B cell (primary cell): Measurements from ENCODE around the gene PTPRN. TPM values are rescaled to one million over a fixed set of nuclear protein-coding genes. Genes with fewer than 3 reads are reported as not detected.
A peak's percentile ranks its signal among the peaks of the same experiment; 100 is the strongest.

Experiments used
- ATAC-seq: fragments of 200-7000 bp; cut with Tn5 transposase; one replicate; pipeline ENCODE4 v1.10.0; 2021; ENCODE audit warnings: low read depth, mild to moderate bottlenecking, moderate number of reproducible peaks, moderate library complexity
- CTCF ChIA-PET: fragments of 350-600 bp; sonication (Branson Sonifier 250); formaldehyde crosslinking; loops from one replicate; lab custom pipeline; 2021; ENCODE audit warnings: antibody characterized with exemption, inconsistent platforms; lab: Charles Lee
- POLR2A ChIA-PET: fragments of 350-600 bp; sonication (Branson Sonifier 250); formaldehyde crosslinking; loops from one replicate; lab custom pipeline; 2021; ENCODE audit warnings: antibody characterized with exemption; lab: Charles Lee
- DNase-seq: peaks from one replicate; pipeline ENCODE4 v3.0.0; 2013
- H2AFZ ChIP-seq: 2 replicates; pipeline ENCODE4 v1.6.1; 2012; ENCODE audit warnings: mild to moderate bottlenecking, low read depth, low read length; ENCODE audit not compliant: insufficient read depth, poor library complexity, severe bottlenecking
- H3K27ac ChIP-seq, 2 donors: 1 replicate in 1 of 2; 2 replicates in 1 of 2; pipeline ENCODE4 v1.5.1; 2012 to 2013; ENCODE audit warnings: low read length in 2 of 2, mild to moderate bottlenecking in 2 of 2, moderate library complexity in 1 of 2
- H3K27me3 ChIP-seq, 4 experiments: fragments of 200-600 bp in 1 of 4; sonication (generic) in 1 of 4; replicated peaks in 1 of 4; 1 replicate in 2 of 4; 2 replicates in 2 of 4; pipeline versions ENCODE4 v1.6.1 to v1.7.0; 2013 to 2016; ENCODE audit warnings: low read length in 3 of 4, mild to moderate bottlenecking in 2 of 4, mixed read lengths in 1 of 4, moderate library complexity in 1 of 4; ENCODE audit not compliant: insufficient read depth in 4 of 4, control insufficient read depth in 3 of 4; ENCODE audit errors: control extremely low read depth in 1 of 4
- H3K36me3 ChIP-seq, 2 experiments: replicated peaks in 1 of 2; 1 replicate in 1 of 2; 2 replicates in 1 of 2; pipeline versions ENCODE4 v1.6.1 to v1.7.1; 2013; ENCODE audit warnings: low read length in 1 of 2; ENCODE audit not compliant: insufficient read depth in 2 of 2, control insufficient read depth in 1 of 2; ENCODE audit errors: control extremely low read depth in 1 of 2, extremely low read depth in 1 of 2
- H3K4me1 ChIP-seq, 2 donors: fragments of 200-600 bp in 1 of 2; sonication (generic) in 1 of 2; 1 replicate in 1 of 2; 2 replicates in 1 of 2; pipeline versions ENCODE4 v1.5.1 to v1.6.1; 2013 to 2017; ENCODE audit warnings: low read length in 2 of 2; ENCODE audit not compliant: control insufficient read depth in 2 of 2, insufficient read depth in 2 of 2
- H3K4me2 ChIP-seq: replicated peaks from 2 replicates; pipeline ENCODE3; 2012; ENCODE audit warnings: mild to moderate bottlenecking, low read depth, low read length; ENCODE audit not compliant: poor library complexity, severe bottlenecking
- H3K4me3 ChIP-seq, 5 experiments: fragments of 200-600 bp in 1 of 5; sonication (generic) in 1 of 5; 1 replicate in 3 of 5; 2 replicates in 2 of 5; pipeline versions ENCODE4 v1.5.1 to v1.7.0; 2011 to 2016; ENCODE audit warnings: low read length in 4 of 5, mild to moderate bottlenecking in 4 of 5, low read depth in 2 of 5, control low read depth in 1 of 5, moderate library complexity in 1 of 5; ENCODE audit not compliant: insufficient read depth in 1 of 5; ENCODE audit errors: control extremely low read depth in 1 of 5, extremely low read depth in 1 of 5
- H3K79me2 ChIP-seq: fragments of 200-600 bp; sonication (generic); one replicate; pipeline ENCODE4 v1.6.0; 2016; ENCODE audit warnings: low read length; ENCODE audit not compliant: control insufficient read depth, insufficient read depth
- H3K9ac ChIP-seq: fragments of 200-600 bp; sonication (generic); 2 replicates; pipeline ENCODE4 v1.6.1; 2017; ENCODE audit warnings: mild to moderate bottlenecking, low read length, moderate library complexity
- H3K9me3 ChIP-seq, 3 donors: one replicate each; pipeline versions ENCODE4 v1.6.1 to v1.7.1; 2013; ENCODE audit warnings: low read length in 2 of 3; ENCODE audit not compliant: control insufficient read depth in 2 of 3, insufficient read depth in 1 of 3; ENCODE audit errors: control extremely low read depth in 1 of 3
- H4K20me1 ChIP-seq: 2 replicates; pipeline ENCODE4 v1.6.0; 2012; ENCODE audit warnings: mild to moderate bottlenecking, low read length; ENCODE audit not compliant: insufficient read depth, control insufficient read depth, poor library complexity, severe bottlenecking
- H3K27ac Mint-ChIP-seq: one replicate; pipeline ENCODE4 v1.8.0; 2021; ENCODE audit warnings: mixed read lengths
- H3K27me3 Mint-ChIP-seq: one replicate; pipeline ENCODE4 v1.8.0; 2021; ENCODE audit warnings: mixed read lengths
- H3K4me1 Mint-ChIP-seq: one replicate; pipeline ENCODE4 v1.8.0; 2021; ENCODE audit warnings: mixed read lengths
- H3K4me3 Mint-ChIP-seq: one replicate; pipeline ENCODE4 v1.8.0; 2021; ENCODE audit warnings: mixed read lengths
- H3K9me3 Mint-ChIP-seq: one replicate; pipeline ENCODE4 v1.8.0; 2022; ENCODE audit warnings: mixed read lengths; ENCODE audit not compliant: insufficient read depth
- EZH2 ChIP-seq: IDR thresholded peaks from 2 replicates; pipeline ENCODE4 v1.6.1; 2012; ENCODE audit warnings: borderline replicate concordance, low read depth, mild to moderate bottlenecking, moderate library complexity, low read length; ENCODE audit not compliant: insufficient read depth, poor library complexity, severe bottlenecking
- WGBS: methylation state at CpG from one replicate; pipeline ENCODE4 v1.1.5; 2013; ENCODE audit warnings: missing lambda C conversion rate; ENCODE audit not compliant: insufficient coverage; 5-methylcytosine and 5-hydroxymethylcytosine counted together
- intact Hi-C: fragments of 100-400 bp; cut with micrococcal nuclease; formaldehyde crosslinking; loops from one replicate; pipeline ENCODE4 v1.10.0; 2022
- polyA plus RNA-seq: library from polyadenylated mRNA; depleted of rRNA; stranded (reverse); fragments of >200 nt; gene quantifications from 2 replicates; pipeline ENCODE4 v1.2.3, GENCODE V29; 2012
- total RNA-seq, 2 donors: library from RNA; stranded (reverse); fragments of 120-200 nt in 1 of 2; gene quantifications; 1 replicate in 1 of 2; 2 replicates in 1 of 2; pipeline versions ENCODE4 v1.2.3 to v1.2.4, GENCODE V29; 2013 to 2022
- TF ChIP-seq, protein P1 (sequence below): fragments of 200-600 bp; IDR thresholded peaks from one replicate; pipeline ENCODE4 v1.8.0; 2022; ENCODE audit warnings: antibody characterized with exemption, mild to moderate bottlenecking

The PTPRN gene
- total and polyA plus RNA-seq, 2 donors (not counting 1 experiment from before 2014, with no cell fraction given): 0.04 TPM; not detected in 1

DNA sequence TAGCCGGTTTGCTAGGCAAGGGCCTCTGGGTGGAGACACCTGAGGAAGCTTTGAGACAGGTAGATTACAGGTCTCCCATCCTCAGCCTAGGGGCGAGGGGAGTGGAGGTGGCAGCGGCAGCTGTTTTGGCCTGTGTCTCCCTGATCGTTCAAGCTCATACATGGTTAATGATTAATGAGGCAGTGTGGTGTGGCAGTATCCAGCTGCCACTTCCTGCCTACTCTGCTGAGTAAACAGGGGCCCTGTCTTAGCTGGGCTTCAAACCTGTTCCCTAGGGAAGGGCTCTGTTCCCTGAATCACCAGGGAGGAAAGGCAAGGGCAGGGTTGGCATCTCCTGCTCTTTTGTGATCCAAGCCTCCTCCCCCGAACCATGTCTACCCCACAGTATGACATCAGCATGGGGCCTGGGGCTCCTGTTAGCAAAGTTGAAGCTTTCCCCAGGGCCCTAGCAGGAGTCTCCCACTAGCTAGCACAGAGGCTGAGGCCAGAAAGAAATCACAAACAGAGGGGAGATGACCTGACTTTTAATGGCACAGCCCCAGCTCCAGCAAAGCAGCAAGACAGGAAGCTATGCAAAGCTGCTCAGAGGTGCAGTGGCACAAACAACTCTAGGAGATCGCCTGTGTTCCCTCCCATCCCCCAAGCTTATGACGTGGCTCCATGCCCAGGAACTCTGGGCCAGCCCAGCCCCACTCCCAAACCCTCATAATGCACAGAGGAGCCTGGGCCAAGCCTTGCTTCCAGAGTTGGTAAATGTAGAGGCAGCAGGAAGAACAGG is 59.8 kb downstream of the PTPRN start:
- no peaks in the 10 kb centered on the region for H3K27me3 Mint-ChIP-seq
- H3K4me1 Mint-ChIP-seq: peaks cover 79% of the 10 kb centered on the region
- intact Hi-C loops: loop anchor here (1.0 kb wide), 1 partner anchor 20 kb away; the partner anchor contains the start of genes ANKZF1 and ATG9A
- Histone ChIP-seq H3K27me3 (no peaks in the 10 kb centered on the region), H3K9me3 (no peaks in the 10 kb centered on the region), H3K4me3 (peak overlapping the region; percentile 8 to 53 (median 38)), H3K79me2 (peaks cover 81% of the 10 kb centered on the region), H3K4me1 (peaks cover 72 to 79% of the 10 kb centered on the region in 2 donors), H3K4me2 (peak overlapping the region; percentile 93), H4K20me1 (peaks cover 22% of the 10 kb centered on the region), H3K27ac (peak overlapping the region; percentile 75 to 92), H3K9ac (peak overlapping the region; percentile 59), H3K36me3 (peaks cover 2 to 35% of the 10 kb centered on the region in 2 experiments), H2AFZ (no peak overlapping the region)
- peak overlapping the region; percentile 96 for H3K27ac Mint-ChIP-seq
- peak; percentile 9 for ATAC-seq
- peak overlapping the region; percentile 87 for H3K4me3 Mint-ChIP-seq
- TF ChIP-seq, protein P1, sequence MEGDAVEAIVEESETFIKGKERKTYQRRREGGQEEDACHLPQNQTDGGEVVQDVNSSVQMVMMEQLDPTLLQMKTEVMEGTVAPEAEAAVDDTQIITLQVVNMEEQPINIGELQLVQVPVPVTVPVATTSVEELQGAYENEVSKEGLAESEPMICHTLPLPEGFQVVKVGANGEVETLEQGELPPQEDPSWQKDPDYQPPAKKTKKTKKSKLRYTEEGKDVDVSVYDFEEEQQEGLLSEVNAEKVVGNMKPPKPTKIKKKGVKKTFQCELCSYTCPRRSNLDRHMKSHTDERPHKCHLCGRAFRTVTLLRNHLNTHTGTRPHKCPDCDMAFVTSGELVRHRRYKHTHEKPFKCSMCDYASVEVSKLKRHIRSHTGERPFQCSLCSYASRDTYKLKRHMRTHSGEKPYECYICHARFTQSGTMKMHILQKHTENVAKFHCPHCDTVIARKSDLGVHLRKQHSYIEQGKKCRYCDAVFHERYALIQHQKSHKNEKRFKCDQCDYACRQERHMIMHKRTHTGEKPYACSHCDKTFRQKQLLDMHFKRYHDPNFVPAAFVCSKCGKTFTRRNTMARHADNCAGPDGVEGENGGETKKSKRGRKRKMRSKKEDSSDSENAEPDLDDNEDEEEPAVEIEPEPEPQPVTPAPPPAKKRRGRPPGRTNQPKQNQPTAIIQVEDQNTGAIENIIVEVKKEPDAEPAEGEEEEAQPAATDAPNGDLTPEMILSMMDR: no peak
- no peak for TF ChIP-seq EZH2
- CTCF ChIA-PET: interaction anchor here (1.0 to 6.8 kb wide), 13 partner anchors 8 to 373 kb away, joined by 3 to 69 read pairs (median 6); partner anchors contain the start of genes ANKZF1, ATG9A and DNAJB2
- 3% methylated on average over 6 of the region's 7 CpGs for WGBS
- POLR2A ChIA-PET: interaction anchor here (0.6 to 3.3 kb wide), 9 partner anchors 9 to 356 kb away, joined by 3 to 39 read pairs (median 9); partner anchors contain the start of genes ABCB6, ANKZF1, ATG9A and CNPPD1
- DNase-seq: peak; percentile 56
- no peaks in the 10 kb centered on the region for H3K9me3 Mint-ChIP-seq
